Psoas muscle (tissue), 8 donors: ENCODE data around the gene SMARCAL1. TPM values are rescaled to one million over a fixed set of nuclear protein-coding genes. Genes with fewer than 3 reads are reported as not detected.

Source experiments
- ATAC-seq, 4 donors: fragments of 200-7000 bp; cut with Tn5 transposase; one replicate each; pipeline ENCODE4 v1.9.1; 2020; ENCODE audit warnings: moderate library complexity in 3 of 4, mild to moderate bottlenecking in 2 of 4
- DNase-seq, 2 donors: peaks; one replicate each; pipeline ENCODE4 v3.0.0-alpha.2; 2020
- H3K27ac ChIP-seq: fragments of 200-600 bp; one replicate; pipeline ENCODE4 v1.8.0; 2022
- H3K27me3 ChIP-seq, 3 donors: fragments of 200-600 bp in 1 of 3; one replicate each; pipeline versions ENCODE4 v1.6.1 to v1.8.0; 2013 to 2022; ENCODE audit warnings: low read length in 2 of 3, mild to moderate bottlenecking in 2 of 3, moderate library complexity in 1 of 3; ENCODE audit not compliant: insufficient read depth in 3 of 3
- H3K36me3 ChIP-seq, 2 donors: fragments of 200-600 bp in 1 of 2; one replicate each; pipeline versions ENCODE4 v1.6.1 to v1.8.0; 2013 to 2022; ENCODE audit warnings: low read depth in 1 of 2, mild to moderate bottlenecking in 1 of 2, moderate library complexity in 1 of 2; ENCODE audit not compliant: insufficient read depth in 1 of 2
- H3K4me1 ChIP-seq: fragments of 200-600 bp; one replicate; pipeline ENCODE4 v1.8.0; 2022
- H3K4me3 ChIP-seq: fragments of 200-600 bp; one replicate; pipeline ENCODE4 v1.8.0; 2022; ENCODE audit warnings: mild to moderate bottlenecking
- H3K9me3 ChIP-seq: fragments of 200-600 bp; one replicate; pipeline ENCODE4 v1.8.0; 2022
- WGBS, 3 donors: extraction: QIAGEN DNeasy Blood & Tissue Kit; methylation state at CpG; one replicate each; pipeline versions ENCODE4 v1.1.6 to v1.1.7; 2013; 5-methylcytosine and 5-hydroxymethylcytosine counted together
- intact Hi-C, 2 donors: fragments of 100-400 bp; cut with DNase I; formaldehyde crosslinking; loops; one replicate each; pipeline versions ENCODE4 v1.11.0 to v1.14.2; 2022
- polyA plus RNA-seq, 3 donors: library from polyadenylated mRNA; stranded (reverse); fragments of 200-250 nt; gene quantifications; one replicate each; pipeline ENCODE4 v1.2.3, GENCODE V29; 2013
- total RNA-seq, 4 donors: library from RNA; stranded (reverse); fragmentation: NEBNext Ultra II Directional in 2 of 4; extraction: Animal tissue kit (Norgen Biotek cat#: 25700) in 2 of 4; gene quantifications; one replicate each; pipeline versions ENCODE4 v1.2.1 to v1.2.4, GENCODE V29; 2021 to 2023
- TF ChIP-seq, protein P1 (sequence below): fragments of 200-600 bp; IDR thresholded peaks from one replicate; pipeline ENCODE4 v1.8.0; 2022; ENCODE audit warnings: antibody characterized with exemption
- donor health status: healthy with polysubstance abuse.
- donor health status: DM: no; HTN: no; CAD: no; lungs with moderate emphysema.
- donor health status: Bipolar disorder and iron deficiency.
- donor health status: healthy.
- donor health status: DM: yes; HTN: yes; CAD: no.
- donor health status: DM: no; HTN: no; CAD: no.
- donor health status: DM: no; HTN: no; CAD: no.
- donor health status: DM: yes; HTN: yes; CAD: no.

The SMARCAL1 gene
- total and polyA plus RNA-seq, 7 donors: 7.9 to 18.3 (median 11.4) TPM

DNA sequence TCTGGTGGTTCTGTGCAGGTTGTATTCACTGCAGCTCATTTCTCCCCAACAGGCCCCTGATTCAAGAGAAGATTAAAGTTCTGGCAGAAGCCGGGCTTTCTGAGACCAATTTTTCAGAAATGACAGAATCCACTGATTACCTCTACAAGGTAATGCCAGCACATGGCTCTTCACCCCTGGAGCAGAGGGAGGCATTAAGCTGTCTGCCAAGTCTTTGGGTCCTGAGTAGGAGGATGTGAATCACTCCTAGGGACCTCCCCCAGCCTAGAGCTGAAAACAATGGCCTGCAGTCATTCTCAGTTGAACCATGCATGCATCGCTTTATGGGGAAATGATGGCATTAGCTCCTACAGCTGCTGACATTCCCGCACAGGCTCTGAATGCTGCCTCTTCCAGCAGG is 65.9 kb downstream of the SMARCAL1 start:
- WGBS, 3 donors: 70 to 74% (median 70%) methylated on average over 3 of the region's 3 CpGs
- intact Hi-C loops: no loop called here
- H3K36me3 ChIP-seq: peaks cover 0 to 93% of the 10 kb centered on the region in 2 donors
- DNase-seq (no peak), ATAC-seq (no peak)
- no peaks in the 10 kb centered on the region for H3K9me3 ChIP-seq
- H3K27me3 ChIP-seq: no peaks in the 10 kb centered on the region
- H3K27ac ChIP-seq: no peak overlapping the region
- H3K4me3 ChIP-seq: no peak overlapping the region
- no peaks in the 10 kb centered on the region for H3K4me1 ChIP-seq
- TF ChIP-seq, protein P1, sequence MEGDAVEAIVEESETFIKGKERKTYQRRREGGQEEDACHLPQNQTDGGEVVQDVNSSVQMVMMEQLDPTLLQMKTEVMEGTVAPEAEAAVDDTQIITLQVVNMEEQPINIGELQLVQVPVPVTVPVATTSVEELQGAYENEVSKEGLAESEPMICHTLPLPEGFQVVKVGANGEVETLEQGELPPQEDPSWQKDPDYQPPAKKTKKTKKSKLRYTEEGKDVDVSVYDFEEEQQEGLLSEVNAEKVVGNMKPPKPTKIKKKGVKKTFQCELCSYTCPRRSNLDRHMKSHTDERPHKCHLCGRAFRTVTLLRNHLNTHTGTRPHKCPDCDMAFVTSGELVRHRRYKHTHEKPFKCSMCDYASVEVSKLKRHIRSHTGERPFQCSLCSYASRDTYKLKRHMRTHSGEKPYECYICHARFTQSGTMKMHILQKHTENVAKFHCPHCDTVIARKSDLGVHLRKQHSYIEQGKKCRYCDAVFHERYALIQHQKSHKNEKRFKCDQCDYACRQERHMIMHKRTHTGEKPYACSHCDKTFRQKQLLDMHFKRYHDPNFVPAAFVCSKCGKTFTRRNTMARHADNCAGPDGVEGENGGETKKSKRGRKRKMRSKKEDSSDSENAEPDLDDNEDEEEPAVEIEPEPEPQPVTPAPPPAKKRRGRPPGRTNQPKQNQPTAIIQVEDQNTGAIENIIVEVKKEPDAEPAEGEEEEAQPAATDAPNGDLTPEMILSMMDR: no peak

DNA sequence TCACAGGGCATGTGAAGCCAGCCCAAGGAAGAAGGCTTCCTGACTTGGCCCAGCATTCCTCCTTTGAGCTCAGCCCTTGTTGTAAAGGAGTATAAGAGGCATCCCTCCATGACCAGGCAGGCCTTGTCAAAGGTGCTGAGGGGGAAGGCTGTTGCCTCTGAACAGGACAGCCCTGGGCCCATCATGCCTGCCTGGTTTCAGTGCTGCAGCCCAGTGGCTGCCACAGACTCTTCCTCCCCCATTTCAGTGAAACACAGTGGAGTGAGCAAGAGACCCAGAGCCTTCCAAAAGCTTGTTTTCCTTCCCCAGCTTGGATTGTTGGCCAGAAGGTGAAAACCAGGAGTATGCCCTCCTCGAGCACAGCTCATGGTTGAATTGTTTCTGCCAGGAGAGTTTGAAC is 66.5 kb downstream of the SMARCAL1 start:
- ATAC-seq (no peak), DNase-seq (no peak)
- Histone ChIP-seq H3K27me3 (no peaks in the 10 kb centered on the region), H3K4me1 (no peaks in the 10 kb centered on the region), H3K4me3 (no peak overlapping the region), H3K27ac (no peak overlapping the region), H3K9me3 (no peaks in the 10 kb centered on the region), H3K36me3 (peaks cover 0 to 93% of the 10 kb centered on the region in 2 donors)
- TF ChIP-seq, protein P1: no peak
- 86 to 93% (median 88%) methylated on average over 1 of the region's 1 CpG for WGBS, 3 donors
- intact Hi-C loops: no loop called here

DNA sequence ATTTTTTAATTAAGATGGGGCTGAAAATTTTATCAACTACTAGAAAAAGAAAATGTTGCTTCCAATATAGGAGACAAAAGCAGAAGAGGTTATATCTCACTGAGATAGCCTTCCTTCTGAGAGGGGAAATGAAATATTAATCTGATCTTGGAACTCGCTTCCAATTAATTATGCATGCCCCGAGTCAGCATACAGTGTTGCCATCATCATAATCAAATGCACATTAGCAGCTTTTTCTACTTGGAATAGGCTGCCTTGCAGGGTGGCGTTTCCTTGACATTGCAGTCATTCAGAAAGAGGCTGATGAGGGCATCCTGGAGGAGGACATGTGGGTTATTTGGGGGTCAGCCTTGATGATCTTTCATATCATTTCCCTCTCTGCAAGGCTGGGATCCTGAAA is 67.9 kb downstream of the SMARCAL1 start:
- Histone ChIP-seq H3K27me3 (no peaks in the 10 kb centered on the region), H3K27ac (no peak overlapping the region), H3K4me3 (no peak overlapping the region), H3K9me3 (no peaks in the 10 kb centered on the region), H3K4me1 (no peaks in the 10 kb centered on the region), H3K36me3 (peaks cover 0 to 84% of the 10 kb centered on the region in 2 donors)
- no peak for DNase-seq
- WGBS, 3 donors: 72 to 85% (median 77%) methylated on average over 3 of the region's 3 CpGs
- intact Hi-C loops: no loop called here
- no peak for ATAC-seq
- TF ChIP-seq, protein P1: no peak

DNA sequence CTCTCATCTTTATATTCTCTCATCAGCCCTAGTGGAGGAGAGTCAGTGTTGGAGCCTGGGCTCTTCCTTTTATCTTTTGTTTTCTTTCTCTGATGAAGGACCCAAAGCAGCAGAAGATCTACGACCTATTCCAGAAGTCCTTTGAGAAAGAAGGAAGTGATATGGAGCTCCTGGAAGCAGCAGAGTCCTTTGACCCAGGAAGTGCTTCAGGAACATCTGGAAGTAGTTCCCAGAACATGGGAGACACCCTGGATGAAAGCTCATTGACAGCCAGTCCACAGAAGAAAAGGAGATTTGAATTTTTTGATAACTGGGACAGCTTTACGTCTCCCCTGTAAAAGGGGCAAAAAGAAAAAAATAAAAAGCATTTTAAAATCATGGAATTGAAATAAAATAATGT is 70.4 kb downstream of the SMARCAL1 start:
- Histone ChIP-seq H3K27ac (no peak overlapping the region), H3K4me1 (no peaks in the 10 kb centered on the region), H3K4me3 (no peak overlapping the region), H3K36me3 (peaks cover 0 to 61% of the 10 kb centered on the region in 2 donors), H3K27me3 (no peaks in the 10 kb centered on the region), H3K9me3 (no peaks in the 10 kb centered on the region)
- DNase-seq (no peak), ATAC-seq (no peak)
- intact Hi-C loops: no loop called here
- TF ChIP-seq, protein P1: no peak
- WGBS, 3 donors: 75 to 82% (median 79%) methylated on average over 2 of the region's 2 CpGs

DNA sequence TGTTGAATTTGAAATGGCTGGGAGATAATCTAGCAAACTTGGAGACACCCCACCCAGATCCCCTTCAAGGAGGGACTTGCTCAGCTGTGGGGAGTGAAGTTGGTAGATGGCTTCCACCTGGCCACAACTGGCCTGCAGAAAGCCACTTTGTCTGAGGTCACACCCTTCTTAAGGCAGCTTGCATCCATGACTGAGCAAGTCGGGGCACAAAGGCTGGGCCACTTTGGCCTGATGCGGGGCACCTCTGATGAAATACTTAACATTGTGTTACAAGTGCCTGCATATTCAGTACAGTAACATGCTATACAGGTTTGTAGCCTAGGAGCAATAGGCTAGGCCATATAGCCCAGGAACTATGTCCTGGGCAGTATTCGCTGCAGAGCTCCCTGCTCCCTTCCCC is 73.0 kb downstream of the SMARCAL1 start:
- TF ChIP-seq, protein P1: no peak
- H3K27ac ChIP-seq: no peak overlapping the region

More for the DNA sequence above, 73.0 kb downstream of the SMARCAL1 start:
- Histone ChIP-seq H3K36me3 (peaks cover 0 to 35% of the 10 kb centered on the region in 2 donors), H3K27me3 (no peaks in the 10 kb centered on the region), H3K4me3 (no peak overlapping the region), H3K4me1 (no peaks in the 10 kb centered on the region), H3K9me3 (no peaks in the 10 kb centered on the region)
- intact Hi-C loops: no loop called here
- 86 to 91% (median 86%) methylated on average over 3 of the region's 3 CpGs for WGBS, 3 donors
- DNase-seq: no peak
- ATAC-seq: no peak
